ENCODE measurements around the gene KIFAP3.

DNA sequence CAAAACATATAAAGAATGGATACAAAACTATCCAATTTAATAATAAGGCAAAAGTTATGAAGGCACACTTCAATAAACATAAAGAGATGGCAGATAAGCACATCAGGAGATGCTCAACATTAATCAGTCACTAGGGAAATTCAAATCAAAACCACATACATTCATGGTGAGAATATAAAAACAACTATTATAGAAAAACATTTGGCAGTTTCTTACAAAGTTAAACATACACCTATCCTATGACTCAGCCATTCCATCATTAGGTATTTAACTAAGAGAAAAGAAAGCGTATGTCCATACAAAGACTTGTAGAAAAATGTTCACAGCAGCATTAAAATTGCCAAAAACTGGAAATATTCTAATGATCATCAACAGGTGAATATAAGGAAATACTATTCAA, 44.3 kb downstream of the KIFAP3 start:
- no peak for TF ChIP-seq CTCF (IDR thresholded peaks at IDR 0.05)
- TF ChIP-seq POLR2A (IDR thresholded peaks at IDR 0.05), result no peak

All from thyroid gland (tissue), 4 donors.